Measurements from ENCODE around the gene KCNK4. TPM values are rescaled to one million over a fixed set of nuclear protein-coding genes. Genes with fewer than 3 reads are reported as not detected.

KCNK4 gene
- total and polyA plus RNA-seq, 2 experiments from 2014 or later = 0.13 TPM; not detected in 1

DNA sequence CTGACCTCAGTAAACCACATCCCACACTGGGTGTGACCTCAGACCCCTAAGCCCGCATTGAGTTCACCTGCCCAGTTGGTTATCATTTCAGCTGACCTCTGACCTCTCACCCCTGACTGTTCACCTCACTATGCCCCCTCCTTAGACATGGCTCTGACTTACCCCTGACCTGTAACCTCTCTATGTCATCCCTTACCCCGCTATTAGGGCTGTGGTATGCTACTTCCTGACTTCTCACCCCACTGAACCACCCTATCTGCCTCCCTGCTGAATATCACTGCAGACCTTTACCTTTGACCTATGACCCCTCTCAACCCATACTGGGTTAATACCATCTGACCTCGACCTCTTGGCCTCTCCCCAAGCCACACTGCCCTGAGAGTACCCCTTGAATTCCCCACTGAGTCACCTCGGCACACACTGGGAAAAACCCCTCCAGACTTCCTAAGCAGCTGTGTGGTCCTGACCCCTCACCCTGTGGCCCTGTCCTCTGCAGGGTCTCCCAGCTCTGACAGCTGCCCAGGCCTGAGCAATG lies 31.5 kb upstream of the KCNK4 start:
- no peaks in the 10 kb centered on the region for H3K27me3 ChIP-seq (replicated peaks; ENCODE audit: insufficient read depth)
- H3K4me2 ChIP-seq (ENCODE audit: unreplicated experiment) = no peak overlapping the region
- H3F3A ChIP-seq (ENCODE audit: insufficient read depth) = no peaks in the 10 kb centered on the region
- H3K27ac ChIP-seq = no peak overlapping the region
- DNase-seq = no peak
- no peaks in the 10 kb centered on the region; the same call in 1 of the 2 replicates for H3K79me2 ChIP-seq (ENCODE audit: insufficient read depth)
- H4K20me1 ChIP-seq (ENCODE audit: insufficient read depth) = no peaks in the 10 kb centered on the region
- in situ Hi-C loops (cut with MboI) = no loop called here
- peaks cover 7% of the 10 kb centered on the region; the same call in 1 of the 2 replicates for H3K36me3 ChIP-seq (ENCODE audit: low read depth)
- 98% methylated on average over 4 of the region's 4 CpGs for WGBS, 2 experiments (ENCODE audit: low coverage in 1 of 2, low lambda C conversion rate in 2 of 2, missing lambda C conversion rate in 2 of 2)
- H3K9me2 ChIP-seq (ENCODE audit: insufficient read depth) = no peaks in the 10 kb centered on the region
- no peak overlapping the region for H3K4me3 ChIP-seq
- no peak overlapping the region for H3K9ac ChIP-seq
- no peak overlapping the region for H2AFZ ChIP-seq
- H3K4me1 ChIP-seq (ENCODE audit: insufficient read depth) = no peaks in the 10 kb centered on the region
- TF ChIP-seq EZH2 (IDR thresholded peaks at IDR 0.05; ENCODE audit: insufficient read depth, poor library complexity, severe bottlenecking) = no peak
- TF ChIP-seq EZH2phosphoT487 (IDR thresholded peaks at IDR 0.05; ENCODE audit: insufficient read depth, low read depth) = no peak
- no peaks in the 10 kb centered on the region for H3K9me3 ChIP-seq (ENCODE audit: low read depth)

- Histone ChIP-seq H3K9ac (no peak overlapping the region), H3F3A (ENCODE audit: insufficient read depth) (no peaks in the 10 kb centered on the region), H3K27me3 (replicated peaks; ENCODE audit: insufficient read depth) (no peaks in the 10 kb centered on the region), H2AFZ (no peak overlapping the region), H3K4me1 (ENCODE audit: insufficient read depth) (no peaks in the 10 kb centered on the region), H3K4me2 (ENCODE audit: unreplicated experiment) (no peak overlapping the region), H3K9me3 (ENCODE audit: low read depth) (no peaks in the 10 kb centered on the region), H3K4me3 (no peak overlapping the region), H4K20me1 (ENCODE audit: insufficient read depth) (no peaks in the 10 kb centered on the region), H3K36me3 (ENCODE audit: low read depth) (peaks cover 7% of the 10 kb centered on the region; the same call in 1 of the 2 replicates), H3K9me2 (ENCODE audit: insufficient read depth) (no peaks in the 10 kb centered on the region), H3K27ac (no peak overlapping the region), H3K79me2 (ENCODE audit: insufficient read depth) (no peaks in the 10 kb centered on the region)
- 84 to 92% methylated on average over 5 to 6 of the region's 6 CpGs for WGBS, 2 experiments (ENCODE audit: low coverage in 1 of 2, low lambda C conversion rate in 2 of 2, missing lambda C conversion rate in 2 of 2)
- no peak for TF ChIP-seq EZH2phosphoT487 (IDR thresholded peaks at IDR 0.05; ENCODE audit: insufficient read depth, low read depth)
- TF ChIP-seq EZH2 (IDR thresholded peaks at IDR 0.05; ENCODE audit: insufficient read depth, poor library complexity, severe bottlenecking) = no peak
- in situ Hi-C loops (cut with MboI) = no loop called here
- DNase-seq = no peak
Observed at GRCh38 chr11:64260147-64260708, 30.9 kb upstream of the KCNK4 start.

- no peaks in the 10 kb centered on the region for H4K20me1 ChIP-seq (ENCODE audit: insufficient read depth)
- in situ Hi-C loops (cut with MboI) = no loop called here
- WGBS, 2 experiments (ENCODE audit: low coverage in 1 of 2, low lambda C conversion rate in 2 of 2, missing lambda C conversion rate in 2 of 2) = 93% methylated on average over 18 of the region's 18 CpGs
- no peak for TF ChIP-seq EZH2 (IDR thresholded peaks at IDR 0.05; ENCODE audit: insufficient read depth, poor library complexity, severe bottlenecking)
- no peak for TF ChIP-seq EZH2phosphoT487 (IDR thresholded peaks at IDR 0.05; ENCODE audit: insufficient read depth, low read depth)
- peaks cover 7% of the 10 kb centered on the region; the same call in 1 of the 2 replicates for H3K36me3 ChIP-seq (ENCODE audit: low read depth)
- H3K27me3 ChIP-seq (replicated peaks; ENCODE audit: insufficient read depth) = no peaks in the 10 kb centered on the region
- no peaks in the 10 kb centered on the region for H3K9me2 ChIP-seq (ENCODE audit: insufficient read depth)
- H2AFZ ChIP-seq = no peak overlapping the region
- DNase-seq = no peak
- H3F3A ChIP-seq (ENCODE audit: insufficient read depth) = no peaks in the 10 kb centered on the region
- H3K4me3 ChIP-seq = no peak overlapping the region
- H3K9me3 ChIP-seq (ENCODE audit: low read depth) = no peaks in the 10 kb centered on the region
- no peak overlapping the region for H3K27ac ChIP-seq
- no peaks in the 10 kb centered on the region for H3K79me2 ChIP-seq (ENCODE audit: insufficient read depth)
- no peaks in the 10 kb centered on the region for H3K4me1 ChIP-seq (ENCODE audit: insufficient read depth)
- H3K4me2 ChIP-seq (ENCODE audit: unreplicated experiment) = no peak overlapping the region
- H3K9ac ChIP-seq = no peak overlapping the region
Observed at GRCh38 chr11:64261556-64262080, 29.5 kb upstream of the KCNK4 start.

DNA sequence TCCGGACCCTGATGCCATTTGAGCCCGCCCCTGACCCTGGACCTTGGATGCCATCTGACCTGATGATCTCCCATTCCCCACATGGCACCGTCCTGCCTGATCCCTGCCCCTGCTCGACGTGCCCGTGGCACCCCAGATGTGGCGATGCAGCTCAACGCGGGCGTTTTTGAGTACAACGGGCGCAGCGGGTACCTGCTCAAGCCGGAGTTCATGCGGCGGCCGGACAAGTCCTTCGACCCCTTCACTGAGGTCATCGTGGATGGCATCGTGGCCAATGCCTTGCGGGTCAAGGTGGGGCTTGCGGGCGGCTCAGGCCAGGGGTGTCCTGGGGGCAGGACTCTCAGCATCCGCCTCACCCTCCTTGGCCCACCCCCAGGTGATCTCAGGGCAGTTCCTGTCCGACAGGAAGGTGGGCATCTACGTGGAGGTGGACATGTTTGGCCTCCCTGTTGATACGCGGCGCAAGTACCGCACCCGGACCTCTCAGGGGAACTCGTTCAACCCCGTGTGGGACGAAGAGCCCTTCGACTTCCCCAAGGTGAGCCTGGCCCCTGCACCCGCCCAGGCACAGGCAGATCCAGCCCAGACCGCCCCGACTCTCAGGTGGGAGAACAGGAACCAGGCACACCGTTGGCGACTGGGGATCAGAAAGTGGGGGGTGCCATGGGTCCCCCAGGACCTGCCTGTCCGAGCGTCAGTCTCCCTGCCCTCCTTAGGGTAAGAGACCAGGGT lies 28.7 kb upstream of the KCNK4 start:
- Histone ChIP-seq H3K4me1 (ENCODE audit: insufficient read depth) (0 out of 2 replicates have a peak, but pooled peaks cover 2% of the 10 kb centered on the region), H3F3A (ENCODE audit: insufficient read depth) (no peaks in the 10 kb centered on the region), H2AFZ (no peak overlapping the region), H3K9me3 (ENCODE audit: low read depth) (no peaks in the 10 kb centered on the region), H3K27ac (no peak overlapping the region), H3K9ac (no peak overlapping the region), H3K4me3 (no peak overlapping the region), H3K79me2 (ENCODE audit: insufficient read depth) (no peaks in the 10 kb centered on the region), H3K36me3 (ENCODE audit: low read depth) (peaks cover 7% of the 10 kb centered on the region; the same call in 1 of the 2 replicates), H4K20me1 (ENCODE audit: insufficient read depth) (no peaks in the 10 kb centered on the region), H3K4me2 (ENCODE audit: unreplicated experiment) (no peak overlapping the region), H3K27me3 (replicated peaks; ENCODE audit: insufficient read depth) (no peaks in the 10 kb centered on the region), H3K9me2 (ENCODE audit: insufficient read depth) (no peaks in the 10 kb centered on the region)
- no peak for DNase-seq
- in situ Hi-C loops (cut with MboI) = no loop called here
- no peak for TF ChIP-seq EZH2 (IDR thresholded peaks at IDR 0.05; ENCODE audit: insufficient read depth, poor library complexity, severe bottlenecking)
- TF ChIP-seq EZH2phosphoT487 (IDR thresholded peaks at IDR 0.05; ENCODE audit: insufficient read depth, low read depth) = no peak
- 93 to 94% methylated on average over 42 of the region's 42 CpGs for WGBS, 2 experiments (ENCODE audit: low coverage in 1 of 2, low lambda C conversion rate in 2 of 2, missing lambda C conversion rate in 2 of 2)
